ENCODE measurements around the gene ODC1.
"Not testable (repeated sequence)": the region's sequence is repeated elsewhere in the genome, so short reads cannot be mapped to it uniquely, and the experiment has no call there.

Gene ODC1

DNA sequence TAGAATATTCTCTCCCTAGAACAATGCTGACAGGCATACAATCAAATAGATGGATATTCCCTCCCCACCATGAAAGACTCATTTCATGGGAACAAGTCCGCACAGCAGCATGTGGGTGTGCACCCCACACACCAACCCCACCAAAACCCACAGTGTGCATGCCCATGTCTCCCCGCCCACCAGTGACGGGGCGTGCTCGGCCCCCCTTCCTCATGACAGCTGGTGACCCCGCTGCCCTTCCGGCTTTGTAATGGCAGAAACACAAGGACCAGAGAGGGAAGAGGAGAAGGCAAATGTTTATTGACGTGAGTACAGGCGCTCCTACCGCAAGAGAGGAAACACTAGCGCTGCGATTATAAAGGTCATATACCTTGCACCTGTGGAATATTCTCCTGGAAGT, 30.8 kb upstream of the ODC1 start:
- no peak for DNase-seq

DNA sequence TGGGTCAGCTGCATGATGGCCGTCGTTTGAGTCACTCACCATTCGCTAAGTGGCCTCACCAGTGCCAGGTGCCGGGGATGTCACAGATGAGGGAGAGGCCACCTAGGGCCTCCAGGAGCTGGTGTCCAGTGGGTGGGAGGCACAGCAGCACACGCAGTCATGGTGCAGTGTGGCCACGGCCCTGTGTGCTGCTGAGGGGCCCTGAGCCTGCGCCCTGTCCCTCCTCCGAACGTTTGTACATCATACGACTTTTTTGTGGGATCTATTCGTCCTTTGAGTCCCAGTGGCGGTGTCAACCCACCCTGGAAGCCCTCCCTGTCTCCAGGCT, 30.1 kb upstream of the ODC1 start:
- DNase-seq = no peak

DNA sequence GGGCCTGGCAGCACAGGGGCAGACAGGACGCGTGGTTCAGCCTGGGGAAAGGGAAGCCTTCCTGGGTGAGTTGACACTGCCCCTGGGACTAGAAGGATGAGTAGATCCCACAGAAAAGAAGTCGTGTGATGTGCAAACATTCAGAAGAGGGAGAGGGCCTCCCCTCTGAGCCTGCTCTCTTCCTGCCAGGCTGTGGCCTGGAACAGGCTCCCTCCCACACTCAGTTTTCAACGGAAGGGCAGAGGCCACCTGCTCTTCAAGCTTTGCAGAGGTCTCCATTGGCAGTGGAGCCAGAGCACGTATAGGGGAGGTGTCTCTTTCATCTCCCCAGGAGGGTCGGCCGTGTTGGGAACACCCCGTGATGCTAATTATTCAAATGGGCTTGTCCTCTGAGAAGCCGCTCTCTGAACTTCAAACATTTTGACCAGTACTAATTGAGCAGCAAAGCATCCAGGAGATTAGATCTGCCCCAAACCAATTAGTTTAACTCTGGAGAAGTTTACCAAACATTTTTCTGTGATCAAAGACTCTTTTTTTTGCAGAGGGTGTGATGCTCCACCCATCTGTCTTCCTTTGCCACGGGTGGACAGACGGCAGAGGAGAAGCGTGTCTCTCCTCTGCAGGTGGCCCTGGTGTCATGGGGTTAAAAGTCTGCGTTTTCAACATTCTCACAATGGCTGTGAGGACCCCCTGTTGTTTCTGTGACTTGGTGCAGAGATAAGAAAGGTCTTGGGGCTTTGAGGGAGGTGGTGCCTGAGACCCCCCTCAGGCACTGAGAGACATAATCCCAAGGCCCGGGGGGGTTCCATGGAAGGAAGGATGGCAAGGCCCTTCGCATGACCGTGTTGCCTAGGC, 29.5 kb upstream of the ODC1 start:
- DNase-seq = no peak

DNA sequence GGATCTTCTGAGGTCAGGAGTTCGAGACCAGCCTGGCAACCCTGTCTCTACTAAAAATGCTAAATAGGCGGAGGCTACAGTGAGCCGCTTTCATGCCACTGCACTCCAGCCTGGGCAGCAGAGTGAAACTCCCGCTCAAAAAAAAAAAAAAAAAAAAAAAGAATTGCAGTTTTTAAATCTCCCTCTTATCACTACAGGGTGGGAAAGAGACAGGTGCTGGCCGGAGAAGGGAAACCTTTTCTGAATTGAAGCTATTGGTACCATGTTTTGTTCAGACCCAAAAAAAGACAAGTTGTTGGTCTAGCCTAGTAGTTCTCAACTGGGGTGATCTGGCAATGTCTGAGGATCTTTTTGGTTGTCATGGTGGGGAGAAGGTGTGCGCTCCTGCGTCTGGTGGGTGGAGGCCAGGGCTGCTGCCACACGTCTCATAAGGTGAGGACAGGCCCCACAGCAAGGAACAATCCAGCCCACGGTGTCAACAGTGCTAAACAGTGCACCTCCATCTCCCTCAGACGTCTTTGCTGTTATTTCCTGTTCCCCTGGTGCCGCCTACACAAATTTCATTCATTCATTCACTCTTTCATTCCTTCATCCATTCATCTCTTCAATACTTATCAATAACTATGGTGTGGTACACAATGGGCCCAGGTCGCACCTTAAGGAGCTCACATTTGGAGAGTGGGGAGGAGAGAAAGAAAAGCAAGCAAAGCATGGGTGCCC, 28.8 kb upstream of the ODC1 start:
- DNase-seq = no peak

DNA sequence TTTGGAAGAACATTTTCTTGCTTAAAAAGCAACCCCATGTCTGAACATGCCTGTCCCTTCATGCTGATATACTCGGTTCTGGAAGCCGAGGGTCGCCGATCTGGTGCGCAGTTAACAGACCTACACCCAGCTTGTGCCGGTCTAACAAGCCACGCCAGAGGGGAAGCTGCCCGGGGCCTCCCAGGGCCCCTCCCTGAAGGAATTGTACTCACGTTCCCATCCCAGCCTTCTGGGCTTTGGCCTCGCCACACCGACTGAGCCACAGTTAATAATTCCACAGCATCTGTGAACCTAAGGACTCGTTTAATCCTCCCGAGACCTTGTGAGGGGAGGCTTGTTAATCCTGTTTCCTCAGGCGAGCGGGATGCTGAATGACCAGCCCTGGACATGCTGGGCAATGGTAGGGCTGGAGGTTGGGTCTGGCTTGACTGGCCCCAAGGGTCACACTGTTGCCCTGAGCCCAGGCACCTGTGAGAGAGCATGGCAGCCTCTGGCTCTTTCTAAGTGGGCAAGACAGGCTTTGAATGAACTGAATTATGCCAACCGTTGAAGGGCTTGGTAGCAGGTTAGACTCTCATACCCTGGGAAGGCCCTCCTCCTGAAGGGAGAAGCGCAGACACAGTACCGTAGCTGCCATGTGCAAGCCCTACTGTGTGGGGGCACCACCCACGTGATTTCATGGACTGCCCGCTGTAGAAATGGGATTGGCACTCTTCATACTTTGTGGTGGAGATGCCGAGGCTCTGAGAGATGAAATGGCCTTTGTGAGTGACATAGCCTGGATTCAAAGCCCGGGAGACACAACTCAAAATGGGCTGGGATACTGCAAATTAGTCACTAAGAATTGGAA, 27.9 kb upstream of the ODC1 start:
- DNase-seq = no peak

DNA sequence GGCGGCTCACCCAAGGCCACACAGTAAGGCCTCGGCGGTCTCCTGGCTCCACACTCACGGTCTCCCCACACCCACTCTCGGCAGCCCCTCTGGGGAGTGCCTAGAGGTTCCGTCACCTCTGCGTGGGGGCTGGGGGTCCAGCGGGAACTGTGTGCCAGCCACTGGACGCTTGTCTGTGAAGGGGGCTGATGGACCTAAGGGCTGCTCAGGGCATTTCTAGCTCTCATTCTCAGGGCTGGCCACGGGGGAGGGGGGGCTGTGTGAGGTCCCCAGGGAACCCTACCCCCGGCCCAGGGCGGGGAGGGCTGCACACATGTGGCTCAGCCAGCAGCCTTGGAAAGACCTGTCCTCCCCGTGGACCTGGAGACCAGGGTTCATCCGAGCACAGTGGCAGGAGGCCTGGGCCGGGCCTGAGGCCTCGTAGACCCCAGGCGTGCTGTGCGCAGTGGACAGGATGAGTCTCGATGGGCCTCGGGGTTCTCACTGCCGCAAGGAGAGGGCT, 27.1 kb upstream of the ODC1 start:
- no peak for DNase-seq

DNA sequence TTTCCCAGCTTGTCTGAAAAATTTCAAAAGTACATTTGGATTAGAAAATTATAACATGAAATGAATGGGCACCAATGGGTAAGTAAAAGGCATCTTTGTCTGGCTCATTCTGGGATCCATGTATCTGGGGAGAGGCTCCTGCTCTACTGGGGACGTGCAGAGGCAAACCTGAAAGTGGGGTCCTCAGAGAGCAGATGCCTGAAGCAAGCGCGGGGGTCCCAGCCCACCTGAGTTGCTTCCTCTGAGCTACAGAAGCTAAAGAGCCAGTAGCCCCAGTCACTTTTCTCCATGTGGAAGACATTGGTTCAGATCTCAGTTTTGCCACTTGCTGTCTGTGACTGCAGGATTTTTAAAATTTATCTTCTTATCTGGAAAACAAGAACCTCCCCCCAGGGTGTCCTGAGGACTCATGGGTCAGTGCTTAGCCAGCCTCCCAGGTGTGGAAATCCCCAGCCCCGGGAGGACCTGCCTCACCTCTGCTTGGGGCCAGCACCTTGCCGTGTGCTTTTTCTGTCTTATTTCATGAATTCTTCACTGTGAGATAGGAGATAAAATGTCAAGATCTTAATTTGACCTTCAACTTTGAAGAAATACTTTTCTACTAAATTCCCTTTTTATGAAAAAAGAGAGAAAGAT, 25.1 kb upstream of the ODC1 start:
- no peak for DNase-seq

DNA sequence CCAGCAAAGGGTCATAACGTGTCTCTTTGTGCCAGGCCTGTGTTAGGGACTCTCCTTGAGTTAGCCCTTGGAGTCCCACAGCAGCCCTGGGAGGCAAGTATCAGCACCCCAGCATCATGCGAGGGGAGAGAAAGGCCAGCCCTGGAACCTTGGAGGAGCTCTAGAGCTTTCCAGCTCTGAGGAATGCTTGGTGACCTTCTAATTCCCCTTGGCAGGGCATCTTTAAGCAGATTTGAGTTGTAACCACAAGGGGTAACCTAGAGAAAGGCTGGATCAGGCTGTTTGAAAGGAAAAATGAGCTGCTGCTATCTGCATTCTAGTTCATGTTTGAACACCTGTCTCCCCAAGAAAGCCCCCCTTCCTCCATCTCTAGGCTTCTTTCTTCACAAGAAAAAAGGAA, 23.8 kb upstream of the ODC1 start:
- DNase-seq = no peak

DNA sequence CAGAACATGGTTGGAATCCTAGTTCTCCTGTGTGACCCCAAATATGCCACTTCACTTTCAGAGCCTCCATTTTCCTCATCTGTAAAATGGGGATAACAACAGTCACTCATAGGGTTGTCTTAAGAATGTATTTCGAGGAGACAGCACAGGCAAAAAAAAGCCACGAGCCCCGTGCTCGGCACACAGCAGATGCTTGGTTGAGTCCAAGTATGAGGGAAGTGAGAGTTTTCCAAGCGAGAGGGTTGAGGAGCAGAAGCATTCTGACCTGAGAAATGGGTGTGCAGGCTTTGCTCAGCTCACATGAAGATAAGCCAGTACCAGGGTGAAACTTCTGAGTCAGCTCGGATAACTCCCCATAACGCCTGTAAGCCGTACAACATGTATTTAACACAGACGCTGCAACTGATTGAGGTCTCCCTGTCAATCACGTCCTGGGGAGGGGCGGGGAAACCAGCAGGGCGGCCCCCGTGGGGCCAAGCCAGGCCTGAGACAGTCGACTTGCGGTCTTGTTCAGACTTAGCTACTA, 23.0 kb upstream of the ODC1 start:
- no peak for DNase-seq

DNA sequence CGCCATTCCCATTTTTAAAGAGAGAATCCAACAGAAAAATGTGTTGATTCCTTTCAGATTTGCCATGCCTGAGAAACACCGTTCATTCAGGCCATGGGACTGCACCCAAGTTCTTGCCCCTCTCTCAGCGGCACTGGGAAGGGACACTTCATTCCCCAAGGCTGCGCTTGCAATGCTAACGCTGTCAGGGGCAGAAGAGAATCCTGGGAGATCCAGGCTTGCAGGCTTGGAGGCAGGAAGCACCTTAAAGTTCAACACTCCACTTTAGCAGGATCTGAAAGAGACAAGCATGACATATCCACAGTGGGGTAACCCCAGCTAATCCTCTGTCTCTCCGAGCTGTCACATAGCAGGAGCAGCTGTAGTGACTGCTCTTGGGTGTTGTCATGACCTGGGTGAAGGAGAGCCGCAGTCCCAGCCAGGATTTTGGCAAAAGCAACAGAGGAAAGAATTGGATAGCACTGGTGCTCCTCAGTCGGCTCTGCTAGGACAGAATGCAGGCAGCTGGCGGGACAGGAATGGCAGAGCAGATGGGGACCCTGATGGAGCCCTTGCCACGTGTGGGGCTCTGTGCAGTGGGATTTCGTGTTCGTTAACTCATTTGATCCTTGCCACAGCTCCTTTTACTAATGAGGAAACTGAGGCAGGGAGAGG, 22.0 kb upstream of the ODC1 start:
- DNase-seq = no peak

DNA sequence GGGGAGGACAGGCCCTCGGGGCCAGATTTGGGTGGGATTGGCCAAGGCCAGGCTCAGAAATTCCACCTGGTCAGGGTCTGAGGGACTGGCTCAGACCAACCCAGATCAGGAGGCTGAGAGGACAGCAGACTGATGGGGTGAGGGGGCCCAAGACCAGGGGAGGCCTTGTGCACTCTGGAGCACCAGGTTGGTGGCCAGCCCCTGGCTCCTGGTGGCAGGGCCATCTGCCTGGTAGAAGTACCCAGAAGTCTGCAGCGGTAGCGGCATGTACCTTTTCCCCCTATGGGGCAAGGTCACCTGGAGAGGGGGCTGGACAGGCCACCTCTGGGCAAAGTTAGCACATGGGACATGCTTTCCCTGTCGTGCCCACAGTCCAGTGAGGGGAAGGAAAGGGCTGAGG, 21.2 kb upstream of the ODC1 start:
- no peak for DNase-seq

DNA sequence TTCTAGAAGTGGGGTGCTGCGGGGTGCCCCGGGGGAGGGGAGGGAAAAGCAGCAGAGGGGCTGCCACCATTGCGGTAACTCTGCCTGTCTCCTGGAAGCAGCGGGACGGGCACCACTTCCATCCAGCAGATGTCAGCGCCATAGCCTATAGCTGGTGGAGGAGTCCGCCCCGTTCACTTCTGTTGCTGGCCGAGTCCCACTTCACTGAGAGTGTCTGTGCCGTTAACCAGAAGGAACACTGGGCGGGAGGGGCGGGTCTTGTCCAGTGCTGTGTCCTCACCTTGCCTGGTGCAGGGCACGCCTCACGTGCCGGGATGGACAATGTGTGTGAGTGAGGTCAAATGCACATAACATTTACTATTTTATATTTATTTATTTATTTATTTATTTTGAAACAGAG, 19.3 kb upstream of the ODC1 start:
- DNase-seq = no peak

DNA sequence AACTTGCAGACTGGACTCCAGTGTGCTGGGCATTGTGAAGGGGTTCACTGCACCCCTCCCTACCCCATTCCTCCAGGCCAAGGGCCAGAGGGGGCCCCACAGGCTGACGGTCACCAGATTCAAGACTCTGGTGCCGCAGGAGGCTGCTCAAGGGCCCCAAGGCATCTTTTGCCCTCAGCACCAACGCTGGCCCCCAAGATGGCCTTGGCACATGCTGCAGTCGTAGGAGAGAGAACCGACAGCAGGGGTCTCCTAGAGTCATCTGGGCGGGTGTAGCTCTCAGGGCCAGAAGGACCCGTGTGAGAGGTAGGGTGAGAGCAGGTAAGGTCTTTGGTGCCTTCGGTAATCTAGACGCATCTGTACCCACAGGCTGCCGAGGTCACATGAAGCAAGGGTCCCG, 18.7 kb upstream of the ODC1 start:
- DNase-seq = no peak

DNA sequence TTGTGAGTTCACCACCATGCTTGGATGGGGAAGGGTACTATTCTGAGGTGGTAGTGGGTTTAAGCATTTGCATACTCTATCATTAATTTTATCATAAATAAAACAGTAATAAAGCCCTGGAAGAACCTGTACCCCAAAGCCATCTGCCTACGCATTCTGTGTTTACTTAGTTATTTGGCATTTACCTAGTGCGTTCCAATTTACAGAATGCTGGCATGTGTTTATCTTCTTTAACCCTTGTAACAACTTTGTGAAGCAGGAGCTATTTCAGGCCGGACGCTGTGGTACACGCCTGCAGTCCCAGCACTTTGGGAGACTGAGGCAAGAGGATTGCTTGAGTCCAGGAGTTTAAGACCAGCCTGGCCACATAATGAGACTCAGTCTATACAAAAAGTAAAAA, 17.8 kb upstream of the ODC1 start:
- DNase-seq = no peak

DNA sequence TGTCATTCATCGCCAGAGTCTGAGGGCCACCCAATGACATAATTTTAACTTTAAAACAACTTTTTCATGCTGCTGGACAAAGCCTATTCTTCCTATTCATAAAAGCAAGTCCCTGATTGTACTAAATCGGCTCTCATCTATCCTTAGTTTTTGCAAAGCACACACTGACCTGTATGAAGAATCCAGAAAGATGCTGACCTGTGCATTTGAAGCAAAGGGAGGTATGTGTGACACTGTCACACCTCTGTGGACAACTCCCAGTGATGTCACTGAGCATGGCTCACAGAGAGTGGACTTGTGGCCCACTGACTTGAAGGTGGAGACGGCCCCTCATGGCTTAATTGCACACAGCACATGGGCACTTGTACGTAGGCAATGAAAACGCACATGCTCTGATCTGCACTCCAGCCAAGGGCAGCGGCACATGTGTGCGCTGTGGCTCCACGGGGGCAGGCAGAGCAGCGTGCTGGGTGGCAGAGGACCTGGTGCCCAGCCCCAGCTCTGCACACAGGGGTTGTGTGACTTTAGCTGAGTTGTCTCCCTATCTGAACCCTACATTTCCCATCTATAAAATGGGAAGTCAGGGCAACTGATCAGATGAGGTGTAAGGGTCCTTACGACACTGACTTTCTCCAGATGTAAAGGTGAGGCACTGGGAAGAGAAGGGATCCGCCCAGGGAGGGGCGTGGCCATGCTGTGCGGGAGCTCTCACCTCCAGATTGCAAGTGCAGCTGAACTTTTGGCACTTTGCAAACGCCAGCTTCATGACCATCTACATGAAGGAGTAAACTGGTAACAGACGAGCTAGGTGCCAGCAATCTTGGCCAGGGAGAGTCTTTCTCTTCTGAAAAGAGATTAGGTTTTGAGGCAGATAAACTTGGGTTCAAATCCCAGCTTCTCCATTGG, 14.3 kb upstream of the ODC1 start:
- no peak for DNase-seq

DNA sequence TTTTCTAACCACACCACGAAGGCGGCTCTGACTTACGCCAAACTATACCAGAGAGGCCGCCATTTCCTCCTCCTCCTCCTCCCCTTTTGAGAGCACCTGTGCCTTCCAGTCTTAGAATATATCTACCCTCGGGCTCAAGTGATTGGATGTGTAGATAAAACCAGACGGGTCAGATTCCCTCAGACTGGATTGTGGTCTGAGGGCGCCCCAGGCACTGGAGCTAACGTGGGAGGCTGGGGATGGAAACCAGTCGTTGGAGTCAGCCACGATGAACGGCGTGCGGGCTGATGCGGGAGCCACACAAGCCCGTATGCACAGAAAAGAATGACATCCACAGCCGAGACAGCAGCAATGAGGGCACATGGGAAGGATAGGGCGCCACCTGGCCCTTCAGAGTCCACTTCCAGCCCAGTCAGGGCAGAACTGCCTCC, 12.3 kb upstream of the ODC1 start:
- no peak for DNase-seq

DNA sequence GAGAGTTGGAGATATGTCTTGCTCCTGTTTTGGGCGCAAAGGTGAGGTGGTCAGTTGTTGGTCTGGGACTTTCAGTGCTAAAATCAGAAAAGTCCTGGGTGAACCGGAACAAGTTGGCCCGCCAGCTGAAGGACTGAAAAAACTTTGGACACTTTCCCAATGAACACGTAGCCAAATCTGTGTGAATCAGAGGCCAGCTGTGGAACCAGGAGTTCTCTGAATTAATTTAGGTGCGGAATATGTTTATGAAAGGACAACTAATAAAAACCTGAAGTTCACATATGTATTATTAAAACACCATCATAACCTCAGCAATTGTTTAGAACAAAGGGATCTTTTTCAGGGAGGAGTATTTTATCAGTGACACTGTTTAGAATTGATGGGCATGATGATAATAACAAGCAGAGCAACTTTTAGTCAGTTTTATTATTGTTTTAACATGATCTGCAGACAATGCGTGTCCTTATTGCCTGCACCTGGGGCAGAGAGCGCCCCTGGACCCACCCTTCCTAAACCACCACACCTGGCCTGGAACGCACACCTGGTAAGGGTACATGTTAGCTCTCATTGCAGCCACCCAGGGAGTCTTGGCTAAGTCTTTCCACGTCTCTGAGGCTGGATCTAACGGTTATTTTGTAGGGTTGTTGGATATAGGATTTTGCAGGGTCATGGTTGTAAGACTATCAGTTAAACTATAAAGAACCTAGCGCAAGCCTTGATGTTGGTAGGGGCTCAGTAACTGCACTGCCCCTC, 9.9 kb upstream of the ODC1 start:
- no peak for DNase-seq

DNA sequence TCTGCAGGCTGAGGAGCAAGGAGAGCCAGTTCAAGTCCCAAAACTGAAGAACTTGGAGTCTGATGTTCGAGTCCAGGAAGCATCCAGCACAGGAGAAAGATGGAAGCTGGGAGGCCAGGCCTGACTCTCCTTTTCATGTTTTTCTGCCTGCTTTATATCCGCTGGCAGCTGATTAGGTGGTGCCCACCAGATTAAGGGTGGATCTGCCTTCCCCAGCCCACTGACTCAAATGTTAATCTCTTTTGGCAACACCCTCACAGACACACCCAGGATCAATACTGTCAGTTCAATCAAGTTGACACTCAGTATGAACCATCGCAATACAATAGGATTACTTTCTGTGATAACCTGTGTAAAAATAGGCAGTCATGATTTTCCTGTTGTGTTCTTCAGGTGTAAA, 9.1 kb upstream of the ODC1 start:
- not testable (repeated sequence) for DNase-seq

DNA sequence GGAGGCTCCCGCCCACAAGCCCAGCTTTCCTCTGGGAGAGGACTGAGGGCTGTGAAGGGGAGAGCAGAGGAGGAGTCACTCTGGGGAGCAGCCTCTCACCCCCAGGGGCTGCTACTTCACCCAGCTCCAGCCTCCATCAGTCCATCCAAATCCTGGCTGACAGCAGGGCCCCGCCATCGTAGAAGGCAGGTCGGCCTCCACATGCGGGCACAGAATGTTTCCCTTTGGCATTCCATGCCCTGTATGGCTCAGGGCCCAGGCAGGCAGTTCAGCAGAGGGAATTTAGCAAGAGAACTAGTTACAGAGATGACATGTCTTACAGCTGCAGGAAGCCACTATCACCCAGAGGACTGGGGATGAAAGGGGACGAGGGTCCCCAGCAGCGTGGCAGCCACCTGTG, 6.4 kb upstream of the ODC1 start:
- DNase-seq = no peak

All from nucleus accumbens (tissue), 56 donors.